HS-5 (cell line): ENCODE measurements around the gene SMOC2.

ENCODE experiments used
- DNase-seq: peaks from one replicate; pipeline ENCODE4 v3.0.0-alpha.2; 2012; ENCODE audit warnings: low read depth

The SMOC2 gene

DNA sequence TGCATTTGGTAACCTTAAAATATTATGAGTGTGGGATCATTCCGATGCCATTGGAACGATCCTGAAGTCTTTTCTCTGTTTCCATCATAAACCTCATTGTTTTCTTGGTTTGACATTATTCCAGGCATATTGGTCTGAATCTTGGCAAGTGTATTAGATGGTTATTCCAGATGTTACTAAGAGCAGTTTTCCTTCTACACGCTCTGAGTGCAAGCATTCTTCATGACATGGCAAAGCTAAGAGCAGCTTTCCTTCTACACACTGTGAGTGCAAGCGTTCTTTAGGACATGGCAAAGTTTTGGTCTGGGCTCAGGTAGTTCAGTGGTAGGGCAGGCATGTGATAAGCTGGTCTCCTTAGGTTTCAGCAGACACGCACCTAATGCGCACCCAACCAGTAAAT is 53.0 kb downstream of the SMOC2 start:
- DNase-seq, result no peak

DNA sequence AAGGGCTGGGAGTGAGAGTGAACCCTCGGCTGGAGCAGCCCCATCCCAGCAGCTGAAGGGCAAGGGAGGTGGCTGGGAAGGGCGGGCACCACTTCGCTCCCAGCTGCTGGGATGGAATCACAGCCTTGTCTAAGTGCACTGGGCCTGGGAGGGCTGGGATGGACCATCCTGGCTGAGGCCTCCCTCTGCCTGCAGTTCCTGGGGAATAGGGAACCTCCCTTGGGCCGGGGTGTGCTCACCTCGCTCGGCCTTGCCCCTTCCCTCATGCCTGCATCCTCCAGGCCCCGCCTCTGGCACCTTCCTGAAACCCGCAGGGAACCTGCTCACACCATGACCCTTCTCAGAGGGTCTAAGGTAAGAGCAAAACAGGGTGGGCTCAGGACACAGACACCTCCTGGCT is 53.7 kb downstream of the SMOC2 start:
- DNase-seq, result no peak

DNA sequence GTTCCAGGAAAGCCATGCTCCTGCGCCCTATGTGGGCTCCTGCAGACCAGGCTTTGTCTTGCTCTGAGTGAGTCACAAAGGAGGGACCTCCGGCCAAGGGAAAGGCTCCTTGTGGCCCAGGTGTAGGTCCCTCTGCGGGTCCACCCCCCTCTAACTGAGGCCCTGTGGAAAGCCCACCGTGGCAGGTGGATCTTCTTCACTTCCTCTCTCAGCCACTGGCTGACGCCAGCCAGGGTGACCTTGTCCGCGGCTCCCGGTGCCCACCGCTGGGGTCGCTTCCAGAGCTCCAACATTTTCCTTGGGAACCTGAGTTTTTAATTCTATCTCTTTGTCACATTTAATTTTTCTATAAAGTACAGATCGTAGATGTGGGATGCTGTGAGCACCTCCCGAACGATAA is 54.1 kb downstream of the SMOC2 start:
- DNase-seq, result no peak

DNA sequence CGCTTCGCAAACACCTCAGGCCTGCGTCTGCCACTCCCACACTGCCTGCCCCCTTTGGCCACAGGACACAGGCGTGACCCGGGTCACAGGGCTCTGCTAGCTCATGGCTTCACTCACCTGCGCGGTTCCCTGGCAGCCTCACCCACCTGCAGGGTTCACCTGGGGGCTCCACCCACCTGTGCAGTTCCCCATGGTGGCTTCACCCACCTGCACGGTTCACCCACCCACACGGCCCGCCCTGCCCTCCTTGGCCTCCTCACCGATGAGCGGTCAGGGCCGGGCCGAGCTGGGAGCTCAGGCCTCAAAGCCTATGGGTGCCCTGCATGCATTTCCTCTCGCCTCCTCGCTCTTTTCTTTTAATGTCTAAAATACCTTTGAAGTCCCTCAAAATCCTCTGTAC is 54.7 kb downstream of the SMOC2 start:
- no peak for DNase-seq

DNA sequence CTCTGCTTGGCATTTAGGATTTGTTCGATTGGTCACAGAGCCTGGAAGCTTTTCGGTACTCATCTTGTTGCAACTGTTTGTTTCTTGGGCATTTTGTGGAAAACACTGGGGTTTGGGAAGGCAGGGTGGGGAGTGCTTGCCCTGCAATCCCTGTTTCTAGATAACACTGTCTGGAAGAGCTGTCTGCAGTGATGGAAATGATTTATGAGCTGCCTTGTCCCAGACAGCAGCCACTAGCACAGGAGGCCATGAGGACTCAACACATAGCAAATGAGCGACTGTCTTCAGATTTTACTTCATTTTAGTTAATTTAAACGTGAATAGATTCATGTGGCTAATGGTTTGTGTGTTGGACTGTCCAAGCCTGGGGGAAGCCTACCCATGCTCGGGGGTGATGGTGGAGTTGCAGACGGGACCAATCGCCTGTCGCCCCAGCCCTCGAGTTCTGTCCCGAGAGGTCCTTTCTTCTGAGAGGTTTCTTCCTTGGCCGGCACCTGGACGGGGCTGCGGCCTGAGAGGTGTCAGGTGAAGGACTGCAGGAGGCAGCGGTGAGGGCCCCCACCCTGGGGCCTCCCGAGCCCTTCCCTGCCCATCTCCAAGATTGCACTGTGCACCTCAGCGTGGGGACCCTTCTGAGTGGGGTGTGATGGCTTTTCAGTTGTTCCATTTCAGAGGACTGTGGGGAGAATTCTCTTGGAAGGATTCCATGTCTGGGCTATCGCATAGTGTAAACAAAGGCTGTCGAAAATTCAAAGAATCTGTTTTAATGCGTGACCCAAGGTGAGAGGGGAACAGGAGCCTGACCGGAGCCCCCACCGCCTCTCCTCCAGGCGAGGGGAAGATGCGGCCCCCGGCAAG is 55.4 kb downstream of the SMOC2 start:
- DNase-seq, result no peak

DNA sequence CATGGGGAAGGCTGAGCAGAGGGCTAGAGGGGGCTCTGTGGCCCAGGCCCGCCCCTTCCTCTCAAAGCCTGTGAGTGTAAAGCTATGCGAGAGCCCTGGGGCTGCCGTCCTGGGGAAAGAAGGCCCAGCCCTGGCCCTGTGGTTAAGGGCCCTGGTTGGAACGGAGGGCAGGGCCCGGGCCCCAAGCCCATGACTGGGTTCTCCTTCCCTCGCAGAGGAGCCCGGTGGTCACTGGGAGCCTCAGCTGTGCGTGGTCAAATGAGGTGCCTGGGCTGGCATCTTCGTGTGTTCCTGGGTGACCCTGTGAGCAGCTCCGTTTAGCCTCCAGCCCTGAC is 56.0 kb downstream of the SMOC2 start:
- no peak for DNase-seq

DNA sequence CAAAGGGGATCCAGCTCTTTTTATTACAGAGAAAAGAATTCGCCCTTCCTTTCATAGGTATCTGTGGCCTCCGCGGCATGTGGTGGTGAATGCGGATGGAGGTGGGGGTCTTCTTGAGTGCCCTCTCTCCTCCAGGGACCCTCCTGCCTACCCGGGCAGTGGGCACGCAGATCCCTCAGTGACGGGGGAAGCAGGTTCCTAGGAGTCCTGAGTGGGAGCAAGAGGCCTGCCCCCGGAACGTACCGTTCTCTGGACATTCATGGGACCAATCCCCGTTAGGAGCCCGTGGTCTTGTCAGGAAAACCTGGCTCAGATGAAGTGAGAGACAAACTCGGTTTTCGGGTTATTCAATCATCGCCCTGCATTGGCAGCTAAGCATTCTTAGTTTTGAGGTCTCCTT is 56.4 kb downstream of the SMOC2 start:
- DNase-seq, result no peak

DNA sequence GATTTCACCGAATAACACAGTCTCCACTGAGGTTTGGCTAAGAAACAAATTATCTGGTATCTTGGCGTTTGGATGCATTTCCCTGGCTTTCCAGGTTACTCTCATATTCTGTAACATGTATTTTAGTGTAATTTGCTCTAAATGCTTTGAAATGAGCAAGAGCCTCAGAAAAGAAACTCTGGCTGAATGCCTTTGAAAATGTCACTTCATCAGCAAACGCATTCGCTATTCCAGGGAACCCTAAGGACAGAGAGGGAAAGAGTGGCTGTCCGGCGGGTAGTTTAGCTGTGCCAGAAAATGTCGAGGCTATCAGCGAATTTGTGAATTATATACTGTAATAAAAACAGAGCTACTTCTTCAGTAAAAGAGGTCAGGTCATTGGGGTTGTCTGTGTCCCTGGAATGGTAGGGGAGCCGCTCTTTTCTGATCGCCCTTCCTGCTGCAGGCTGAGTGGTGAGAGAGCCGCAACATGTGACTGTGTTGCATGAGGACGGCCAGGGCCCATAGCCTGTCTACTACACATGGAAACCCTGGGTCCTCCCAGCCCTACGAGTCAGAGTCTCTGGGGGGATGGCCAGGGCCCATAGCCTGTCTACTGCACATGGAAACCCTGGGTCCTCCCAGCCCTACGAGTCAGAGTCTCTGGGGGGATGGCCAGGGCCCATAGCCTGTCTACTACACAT is 57.3 kb downstream of the SMOC2 start:
- no peak for DNase-seq

DNA sequence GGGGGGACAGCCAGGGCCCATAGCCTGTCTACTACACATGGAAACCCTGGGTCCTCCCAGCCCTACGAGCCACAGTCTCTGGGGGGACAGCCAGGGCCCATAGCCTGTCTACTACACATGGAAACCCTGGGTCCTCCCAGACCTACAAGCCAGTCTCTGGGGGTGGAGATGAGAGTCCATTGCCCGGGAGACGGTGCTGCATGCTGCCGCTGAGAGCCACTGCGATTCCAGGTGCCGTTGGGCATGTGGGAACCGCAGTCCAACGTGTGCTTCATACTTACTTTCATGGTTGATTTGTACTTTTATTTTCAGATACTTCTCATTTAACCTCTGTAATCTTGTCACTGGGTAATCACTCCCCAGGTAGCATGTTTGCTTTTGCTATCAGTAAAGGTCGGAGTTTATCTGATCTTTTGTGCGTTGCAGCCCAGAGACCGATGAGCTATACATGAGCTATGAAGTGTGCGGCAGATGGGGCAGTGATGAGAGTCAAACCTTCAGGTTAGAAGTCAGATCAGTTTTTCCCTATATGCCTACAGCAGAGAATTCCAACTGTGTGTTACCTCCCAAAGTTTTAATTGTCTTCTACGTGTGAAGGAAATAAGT is 58.2 kb downstream of the SMOC2 start:
- no peak for DNase-seq

DNA sequence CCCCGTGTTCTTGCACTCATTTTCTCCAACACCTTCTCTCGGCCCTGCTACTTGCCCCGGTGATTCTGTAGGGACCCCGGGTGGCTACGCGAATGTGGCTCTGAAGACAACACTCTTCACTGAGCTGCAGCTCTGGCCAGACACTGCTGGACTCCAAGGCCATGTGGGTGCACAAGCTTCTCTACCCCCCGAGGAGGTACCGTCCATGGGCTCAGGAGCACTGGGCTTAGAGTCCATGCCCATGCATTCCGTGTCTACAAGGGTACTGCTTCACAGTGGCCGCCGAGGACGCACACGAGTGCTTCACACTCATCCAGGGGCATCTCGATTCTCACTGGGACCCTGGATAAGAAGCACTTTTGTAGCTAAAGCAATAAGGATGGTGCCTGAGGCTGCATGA is 59.5 kb downstream of the SMOC2 start:
- no peak for DNase-seq

DNA sequence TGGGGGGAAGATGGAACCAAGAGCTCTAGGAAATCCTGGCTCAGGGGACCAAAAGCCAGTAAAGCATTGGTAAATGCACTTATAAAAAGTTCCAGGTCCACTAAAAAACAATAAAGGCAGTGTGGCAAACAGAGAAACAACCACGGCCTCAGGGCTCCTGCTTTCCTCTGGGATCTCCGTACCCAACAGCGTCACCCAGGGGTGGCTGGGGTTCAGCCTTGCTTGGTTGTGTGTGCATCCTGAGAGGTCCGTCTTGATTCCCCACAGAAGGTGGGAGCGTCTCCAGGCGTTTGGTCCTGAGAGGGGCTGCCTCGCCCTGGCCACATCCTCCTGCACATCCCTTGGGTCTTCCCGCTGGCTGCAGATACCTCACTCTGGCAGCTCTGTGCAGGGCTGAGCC is 60.6 kb downstream of the SMOC2 start:
- DNase-seq, result no peak

DNA sequence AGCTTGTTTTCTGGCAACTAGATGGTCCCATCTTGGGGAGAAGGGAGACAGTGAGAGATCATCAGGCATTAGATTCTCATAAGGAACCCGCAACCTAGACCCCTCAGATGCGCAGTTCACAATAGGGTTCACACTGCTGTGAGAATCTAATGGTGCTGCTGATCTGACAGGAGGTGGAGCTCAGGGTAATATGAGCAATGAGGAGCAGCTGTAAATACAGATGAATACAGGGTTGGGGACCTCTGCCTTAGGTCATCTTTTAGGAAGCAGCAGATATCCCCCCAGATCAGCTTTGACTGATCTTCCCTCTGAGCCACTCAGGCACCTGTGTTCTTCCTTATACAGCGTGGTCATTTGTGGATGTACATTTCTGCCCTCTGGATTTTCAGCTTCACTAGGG is 63.4 kb downstream of the SMOC2 start:
- no peak for DNase-seq

DNA sequence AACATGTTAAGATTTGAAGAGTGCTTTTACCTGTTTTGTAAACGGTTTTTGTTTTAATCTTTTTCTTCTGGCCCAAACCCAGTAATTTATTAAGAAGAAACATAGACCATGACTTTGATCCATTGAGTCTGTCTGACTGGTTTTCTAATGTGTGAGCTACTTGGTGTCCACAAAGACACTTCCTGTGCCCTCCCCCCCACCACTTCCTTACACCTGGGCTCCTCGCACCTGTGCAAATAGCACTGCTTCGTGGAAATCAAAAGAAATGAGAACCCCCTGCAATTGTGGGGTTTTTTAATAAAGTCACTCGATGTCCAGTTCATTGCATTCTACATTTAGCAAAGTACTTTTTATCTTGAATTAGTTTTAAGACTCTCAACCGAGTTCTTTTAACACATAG is 65.5 kb downstream of the SMOC2 start:
- DNase-seq, result no peak

DNA sequence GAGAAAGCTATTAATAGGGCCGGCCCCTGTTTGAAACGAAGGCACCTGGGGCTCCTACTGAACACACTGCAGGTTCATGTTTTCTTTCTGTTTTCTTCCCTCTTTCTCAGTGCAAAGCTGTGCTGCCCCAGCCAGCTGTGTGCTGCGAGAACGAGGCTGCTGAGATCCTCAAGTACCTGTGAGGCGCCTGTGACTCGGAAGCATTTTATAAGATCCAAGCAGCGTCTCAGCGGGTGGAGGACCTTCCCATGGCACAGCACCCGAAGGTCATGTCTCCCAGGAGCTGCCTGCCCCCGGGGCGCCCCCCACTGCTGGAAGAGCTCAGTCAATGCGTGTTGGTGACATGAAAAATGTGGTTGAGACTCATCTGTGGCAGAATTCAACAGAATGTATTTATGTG is 66.3 kb downstream of the SMOC2 start:
- DNase-seq, result no peak

DNA sequence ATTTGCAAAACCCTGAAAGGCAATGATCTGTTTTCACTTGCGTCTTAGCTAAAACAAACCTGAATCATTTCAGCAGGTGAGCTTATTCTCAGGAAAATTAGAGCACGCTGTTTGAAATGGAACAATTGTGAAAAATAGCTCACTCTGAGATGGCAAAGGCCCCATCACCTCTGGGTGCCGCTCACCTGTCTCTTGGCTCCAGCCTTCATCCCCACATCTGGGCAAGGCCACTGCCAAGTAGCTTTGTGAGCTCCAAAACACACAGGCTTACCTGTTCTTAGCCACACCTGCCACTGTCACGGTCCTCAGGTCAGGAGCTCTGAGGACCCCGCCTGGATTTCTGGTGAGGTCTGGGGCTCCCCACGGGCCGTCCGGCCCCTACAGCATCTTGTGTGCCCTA is 66.7 kb downstream of the SMOC2 start:
- no peak for DNase-seq

DNA sequence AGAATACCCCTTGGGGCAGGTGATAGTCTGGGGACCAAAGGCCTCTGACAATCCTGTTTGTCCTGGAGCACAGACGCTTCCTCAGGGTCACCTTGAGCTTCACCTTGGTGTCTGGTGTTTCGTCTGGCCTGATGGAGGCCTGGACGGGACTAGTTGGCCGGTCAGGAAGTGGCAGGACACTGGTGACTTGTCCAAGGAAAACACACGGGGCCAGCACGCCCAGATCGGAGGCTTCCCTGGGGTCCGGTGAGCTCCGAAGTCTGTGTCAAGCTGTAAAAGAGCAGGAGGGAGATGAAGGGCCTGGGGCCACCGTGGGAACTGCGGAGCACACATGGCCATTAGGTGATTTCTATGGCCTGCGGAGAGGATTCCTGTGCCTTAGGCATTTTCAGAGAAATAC is 67.9 kb downstream of the SMOC2 start:
- no peak for DNase-seq

DNA sequence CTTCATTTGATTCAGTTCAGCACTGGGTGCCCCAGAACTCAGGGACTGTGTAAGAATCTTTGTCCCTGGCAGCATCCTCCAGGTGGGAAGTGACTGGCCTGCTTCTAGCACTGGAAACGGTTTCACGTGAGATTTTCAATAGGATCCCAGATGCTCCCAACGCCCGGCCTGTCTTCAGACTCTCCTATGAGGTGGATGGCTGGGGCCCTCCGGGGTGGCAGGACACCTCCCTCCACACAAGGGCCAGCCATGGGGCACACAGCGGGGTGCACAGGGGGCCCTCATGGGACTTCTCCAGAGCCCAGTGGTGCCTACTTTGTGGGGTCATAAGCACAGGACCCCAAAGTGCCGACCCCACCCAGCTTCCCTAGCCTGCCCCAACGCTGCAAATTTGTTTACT is 72.8 kb downstream of the SMOC2 start:
- no peak for DNase-seq

DNA sequence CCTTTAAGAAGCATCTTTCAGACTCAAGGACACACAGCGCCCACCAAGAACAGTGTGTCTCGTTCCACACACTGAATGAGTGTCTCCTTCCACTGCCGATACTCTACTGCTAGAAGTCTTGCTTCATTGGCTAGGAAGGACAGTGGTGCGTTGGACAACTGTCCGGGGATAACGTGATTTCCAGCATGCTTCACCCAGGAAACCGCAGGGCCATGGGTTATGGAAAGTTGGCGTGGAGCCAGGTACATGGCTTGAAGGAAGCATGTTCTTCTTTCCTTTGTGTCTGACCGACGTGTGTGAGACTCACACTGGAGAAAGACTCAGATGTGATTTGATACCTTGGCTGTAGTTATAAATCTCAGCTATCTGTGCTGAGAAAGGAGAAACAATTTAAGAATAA is 73.2 kb downstream of the SMOC2 start:
- no peak for DNase-seq

DNA sequence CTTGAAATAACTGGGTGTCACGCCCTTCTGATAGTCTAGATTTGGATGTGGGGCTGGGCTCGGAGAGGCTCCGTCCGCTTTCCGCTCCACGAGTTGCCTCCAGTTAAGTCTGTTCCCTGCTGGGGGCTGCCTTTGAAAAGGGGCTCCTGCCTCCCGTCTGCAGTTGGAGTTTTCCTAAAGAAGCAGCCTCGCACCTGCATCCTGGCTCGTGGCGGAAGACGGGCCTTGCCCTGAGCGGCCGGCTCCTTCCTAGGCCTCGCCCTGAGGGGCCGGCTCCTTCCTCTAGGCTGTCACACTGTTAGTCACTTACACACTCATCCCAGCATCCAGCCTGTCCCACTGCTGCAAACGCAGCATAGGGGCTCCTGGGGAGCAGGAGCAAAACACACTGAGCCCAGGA is 74.4 kb downstream of the SMOC2 start:
- DNase-seq, result no peak

DNA sequence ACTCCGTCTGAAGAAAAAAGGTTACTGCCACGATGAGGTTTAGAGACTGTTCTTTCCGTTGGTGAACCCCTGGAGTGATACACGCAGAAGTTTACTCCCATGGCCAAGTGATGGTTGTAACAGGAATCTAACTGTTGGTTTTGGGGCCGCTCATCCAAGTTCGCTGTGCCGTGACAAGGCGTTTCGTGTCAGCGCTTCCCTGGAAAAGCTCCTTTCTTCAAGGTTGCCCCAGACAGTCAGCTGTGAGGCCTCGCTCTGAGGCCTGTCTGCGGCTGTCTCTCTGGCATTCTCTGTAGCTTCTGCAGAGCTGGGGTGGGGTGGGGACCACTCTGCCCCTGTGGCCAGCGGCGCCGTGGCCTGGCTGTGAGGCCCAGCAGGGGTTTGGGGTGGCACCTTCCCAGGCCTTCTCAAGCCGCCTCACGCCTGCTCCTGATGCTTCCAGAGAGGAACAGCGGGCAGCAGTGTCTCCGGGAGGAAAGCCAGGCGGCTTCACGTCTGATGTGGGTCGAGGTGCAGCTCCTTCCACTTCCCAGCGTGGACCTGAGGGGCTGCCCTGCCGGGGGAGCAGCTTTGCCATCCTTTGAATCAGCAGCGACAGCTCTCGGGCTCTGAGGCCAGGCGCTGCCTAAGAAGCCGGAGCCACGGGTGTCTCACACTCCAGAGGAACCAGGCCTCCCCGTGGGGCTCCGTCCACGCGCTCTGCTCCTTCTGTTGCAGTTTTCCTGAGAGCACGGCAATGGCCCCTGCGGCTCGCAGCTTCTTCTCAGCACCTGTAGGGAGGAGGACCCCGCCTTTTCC is 76.2 kb downstream of the SMOC2 start:
- no peak for DNase-seq

DNA sequence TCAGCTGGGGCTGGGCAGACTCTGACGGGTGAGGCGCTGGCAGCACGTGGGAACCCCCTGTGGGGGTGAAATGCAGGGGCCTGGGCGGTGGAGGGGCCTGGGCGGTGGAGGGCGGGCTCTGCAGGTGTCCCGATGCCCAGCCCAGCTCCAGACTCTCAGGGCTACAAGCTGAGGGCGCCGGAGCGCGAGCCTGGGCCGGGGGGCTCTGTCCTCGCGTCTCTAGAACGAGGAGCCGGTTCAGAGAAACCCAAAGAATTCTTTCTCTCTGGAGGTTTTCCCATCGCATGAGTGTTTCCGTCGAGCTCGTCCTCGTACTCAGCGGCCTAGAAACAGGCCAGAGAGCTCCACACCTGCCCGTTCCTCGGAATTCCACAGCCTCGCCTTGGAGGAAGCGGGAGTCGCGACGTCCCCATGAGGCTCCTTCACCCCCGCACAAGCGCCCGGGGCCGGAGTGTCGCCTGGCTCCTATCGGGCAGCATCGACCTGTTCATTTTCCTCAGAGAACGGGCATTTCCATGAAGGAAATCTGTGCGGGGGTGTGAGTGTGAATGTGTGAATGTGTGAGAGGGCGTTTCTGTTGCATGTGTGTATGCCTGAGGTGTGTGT is 76.9 kb downstream of the SMOC2 start:
- no peak for DNase-seq

DNA sequence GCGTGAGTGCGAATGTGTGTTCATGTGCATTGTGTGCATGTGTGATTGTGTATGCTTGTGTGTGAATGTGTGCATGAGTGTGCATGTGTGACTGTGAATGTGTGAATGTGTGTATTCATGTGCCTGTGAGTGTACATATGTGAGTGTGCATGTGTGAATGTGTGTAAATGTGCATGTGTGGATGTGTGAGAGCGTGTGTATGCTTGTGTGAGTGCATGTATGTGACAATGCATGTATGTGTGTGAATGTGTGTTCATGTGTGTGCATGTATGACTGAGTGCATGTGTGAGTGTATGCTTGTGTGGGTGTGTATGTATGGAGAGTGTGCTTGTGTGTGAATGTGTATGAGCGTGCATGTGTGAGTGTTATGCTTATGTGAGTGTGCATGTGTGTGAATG is 77.4 kb downstream of the SMOC2 start:
- no peak for DNase-seq
